ENCODE measurements around the gene KCNK4.

DNA sequence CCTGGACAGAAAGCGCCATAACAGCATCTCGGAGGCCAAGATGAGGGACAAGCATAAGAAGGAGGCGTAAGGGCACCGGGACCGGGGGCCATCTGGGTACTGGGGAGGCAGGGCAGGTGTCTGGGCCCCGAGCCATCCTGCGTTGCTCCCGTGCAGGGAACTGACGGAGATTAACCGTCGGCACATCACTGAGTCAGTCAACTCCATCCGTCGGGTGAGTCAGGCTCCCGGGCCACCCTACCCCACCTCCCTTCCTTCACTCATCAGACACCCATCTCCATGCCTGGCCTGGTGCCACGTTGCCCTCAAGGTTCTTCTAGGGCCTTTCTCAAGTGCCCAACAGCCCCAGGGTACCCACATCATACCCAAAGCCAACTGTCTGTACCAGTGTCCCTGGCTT, 24.8 kb upstream of the KCNK4 start:
- TF ChIP-seq, protein P1, sequence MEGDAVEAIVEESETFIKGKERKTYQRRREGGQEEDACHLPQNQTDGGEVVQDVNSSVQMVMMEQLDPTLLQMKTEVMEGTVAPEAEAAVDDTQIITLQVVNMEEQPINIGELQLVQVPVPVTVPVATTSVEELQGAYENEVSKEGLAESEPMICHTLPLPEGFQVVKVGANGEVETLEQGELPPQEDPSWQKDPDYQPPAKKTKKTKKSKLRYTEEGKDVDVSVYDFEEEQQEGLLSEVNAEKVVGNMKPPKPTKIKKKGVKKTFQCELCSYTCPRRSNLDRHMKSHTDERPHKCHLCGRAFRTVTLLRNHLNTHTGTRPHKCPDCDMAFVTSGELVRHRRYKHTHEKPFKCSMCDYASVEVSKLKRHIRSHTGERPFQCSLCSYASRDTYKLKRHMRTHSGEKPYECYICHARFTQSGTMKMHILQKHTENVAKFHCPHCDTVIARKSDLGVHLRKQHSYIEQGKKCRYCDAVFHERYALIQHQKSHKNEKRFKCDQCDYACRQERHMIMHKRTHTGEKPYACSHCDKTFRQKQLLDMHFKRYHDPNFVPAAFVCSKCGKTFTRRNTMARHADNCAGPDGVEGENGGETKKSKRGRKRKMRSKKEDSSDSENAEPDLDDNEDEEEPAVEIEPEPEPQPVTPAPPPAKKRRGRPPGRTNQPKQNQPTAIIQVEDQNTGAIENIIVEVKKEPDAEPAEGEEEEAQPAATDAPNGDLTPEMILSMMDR (IDR thresholded peaks at IDR 0.05): no peak
- TF ChIP-seq POLR2AphosphoS5 (IDR thresholded peaks at IDR 0.05; ENCODE audit: low read depth, low read length) (no peak), SIN3A (IDR thresholded peaks at IDR 0.05; ENCODE audit: borderline replicate concordance, insufficient read depth, low read depth, low read length) (no peak), TCF7L2 (IDR thresholded peaks at IDR 0.05; ENCODE audit: low read depth, low read length) (no peak)
- TF ChIP-seq, protein P2, sequence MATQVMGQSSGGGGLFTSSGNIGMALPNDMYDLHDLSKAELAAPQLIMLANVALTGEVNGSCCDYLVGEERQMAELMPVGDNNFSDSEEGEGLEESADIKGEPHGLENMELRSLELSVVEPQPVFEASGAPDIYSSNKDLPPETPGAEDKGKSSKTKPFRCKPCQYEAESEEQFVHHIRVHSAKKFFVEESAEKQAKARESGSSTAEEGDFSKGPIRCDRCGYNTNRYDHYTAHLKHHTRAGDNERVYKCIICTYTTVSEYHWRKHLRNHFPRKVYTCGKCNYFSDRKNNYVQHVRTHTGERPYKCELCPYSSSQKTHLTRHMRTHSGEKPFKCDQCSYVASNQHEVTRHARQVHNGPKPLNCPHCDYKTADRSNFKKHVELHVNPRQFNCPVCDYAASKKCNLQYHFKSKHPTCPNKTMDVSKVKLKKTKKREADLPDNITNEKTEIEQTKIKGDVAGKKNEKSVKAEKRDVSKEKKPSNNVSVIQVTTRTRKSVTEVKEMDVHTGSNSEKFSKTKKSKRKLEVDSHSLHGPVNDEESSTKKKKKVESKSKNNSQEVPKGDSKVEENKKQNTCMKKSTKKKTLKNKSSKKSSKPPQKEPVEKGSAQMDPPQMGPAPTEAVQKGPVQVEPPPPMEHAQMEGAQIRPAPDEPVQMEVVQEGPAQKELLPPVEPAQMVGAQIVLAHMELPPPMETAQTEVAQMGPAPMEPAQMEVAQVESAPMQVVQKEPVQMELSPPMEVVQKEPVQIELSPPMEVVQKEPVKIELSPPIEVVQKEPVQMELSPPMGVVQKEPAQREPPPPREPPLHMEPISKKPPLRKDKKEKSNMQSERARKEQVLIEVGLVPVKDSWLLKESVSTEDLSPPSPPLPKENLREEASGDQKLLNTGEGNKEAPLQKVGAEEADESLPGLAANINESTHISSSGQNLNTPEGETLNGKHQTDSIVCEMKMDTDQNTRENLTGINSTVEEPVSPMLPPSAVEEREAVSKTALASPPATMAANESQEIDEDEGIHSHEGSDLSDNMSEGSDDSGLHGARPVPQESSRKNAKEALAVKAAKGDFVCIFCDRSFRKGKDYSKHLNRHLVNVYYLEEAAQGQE (IDR thresholded peaks at IDR 0.05; ENCODE audit: insufficient read depth in 1 of 2, low read depth in 2 of 2, low read length in 1 of 2): no peak
